Islet of Langerhans (tissue), 1 donor: ENCODE results near the gene ACOX3.
"Not testable (repeated sequence)": the region's sequence is repeated elsewhere in the genome, so short reads cannot be mapped to it uniquely, and the experiment has no call there.

Experiments used
- FAIRE-seq: peaks from one replicate; lab custom pipeline; 2011; peaks lifted over from hg19 to GRCh38; lab: Jason Lieb, UNC

The ACOX3 gene

GRCh38 chr4:8386731-8387130 lies 53.8 kb downstream of the ACOX3 start:
- no peak for FAIRE-seq

DNA sequence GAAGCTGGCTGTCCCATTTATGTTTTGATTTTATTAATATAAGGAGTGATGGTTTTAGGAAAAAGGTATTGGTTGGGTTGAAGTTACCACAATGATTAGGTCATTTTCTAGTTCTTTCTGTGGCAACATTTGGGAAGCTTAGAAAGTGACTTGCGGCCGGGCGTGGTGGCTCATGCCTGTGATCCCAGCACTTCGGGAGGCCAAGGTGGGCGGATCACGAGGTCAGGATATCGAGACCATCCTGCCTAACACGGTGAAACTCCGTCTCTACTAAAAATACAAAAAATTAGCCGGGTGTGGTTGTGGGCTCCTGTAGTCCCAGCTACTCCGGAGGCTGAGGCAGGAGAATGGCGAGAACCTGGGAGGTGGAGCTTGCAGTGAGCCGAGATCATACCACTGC lies 54.4 kb downstream of the ACOX3 start:
- not testable (repeated sequence) for FAIRE-seq

DNA sequence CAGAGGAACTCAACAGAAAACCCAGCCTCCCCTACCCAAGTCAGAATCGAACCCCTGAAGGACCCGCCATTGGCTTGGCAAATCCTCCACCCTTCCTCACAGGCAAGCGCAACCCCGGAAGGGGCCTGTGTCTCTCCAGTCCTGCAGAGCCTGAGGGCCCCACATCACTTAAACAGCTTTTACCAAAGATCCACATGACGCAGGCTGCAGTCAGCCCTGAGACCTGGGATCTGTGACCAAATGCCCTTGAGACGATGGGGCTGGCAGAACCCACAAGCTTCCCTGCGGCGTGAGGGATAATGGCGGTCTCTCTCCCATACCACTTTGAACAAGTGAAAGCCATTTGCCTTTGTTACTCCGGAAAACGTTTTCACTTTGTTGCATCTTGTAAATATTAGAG lies 54.9 kb downstream of the ACOX3 start:
- no peak for FAIRE-seq

GRCh38 chr4:8385106-8385505 lies 55.4 kb downstream of the ACOX3 start:
- FAIRE-seq, result no peak

GRCh38 chr4:8384397-8385060 lies 56.0 kb downstream of the ACOX3 start:
- FAIRE-seq, result no peak

DNA sequence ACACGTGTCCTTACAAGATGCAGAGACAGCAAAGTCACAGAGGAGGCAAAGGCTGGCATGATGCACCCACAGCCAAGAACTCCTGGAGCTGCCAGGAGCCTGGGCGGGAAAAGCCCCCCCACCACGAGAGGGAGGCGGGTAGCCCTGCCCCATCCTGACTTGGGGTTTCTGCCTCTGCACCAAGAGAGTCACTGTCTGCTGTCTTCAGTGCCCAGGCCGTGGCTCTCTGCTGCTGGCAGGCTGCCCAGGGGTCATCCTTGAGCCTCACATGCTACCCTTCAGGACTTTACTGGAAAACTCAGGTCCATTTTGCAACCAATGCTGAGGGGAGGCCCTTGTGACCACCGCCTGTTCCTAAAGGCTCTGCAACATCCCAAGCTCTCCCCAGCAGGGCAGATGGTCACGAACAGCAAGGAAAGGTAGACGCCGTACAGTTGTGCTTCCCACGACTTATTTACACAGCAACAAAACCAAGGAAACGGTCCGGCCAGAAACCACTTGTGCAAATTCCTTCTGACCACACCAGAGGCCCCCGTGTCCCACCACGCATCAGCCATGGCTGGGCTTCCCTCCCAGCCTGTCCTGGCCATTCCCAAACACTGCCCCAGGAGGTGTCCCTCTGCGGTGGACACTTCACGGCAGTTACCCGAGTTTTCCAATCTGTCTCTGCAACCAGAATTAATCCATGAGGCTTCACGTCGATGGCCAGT lies 56.9 kb downstream of the ACOX3 start:
- no peak for FAIRE-seq

GRCh38 chr4:8383016-8383415 lies 57.5 kb downstream of the ACOX3 start:
- FAIRE-seq, result no peak

DNA sequence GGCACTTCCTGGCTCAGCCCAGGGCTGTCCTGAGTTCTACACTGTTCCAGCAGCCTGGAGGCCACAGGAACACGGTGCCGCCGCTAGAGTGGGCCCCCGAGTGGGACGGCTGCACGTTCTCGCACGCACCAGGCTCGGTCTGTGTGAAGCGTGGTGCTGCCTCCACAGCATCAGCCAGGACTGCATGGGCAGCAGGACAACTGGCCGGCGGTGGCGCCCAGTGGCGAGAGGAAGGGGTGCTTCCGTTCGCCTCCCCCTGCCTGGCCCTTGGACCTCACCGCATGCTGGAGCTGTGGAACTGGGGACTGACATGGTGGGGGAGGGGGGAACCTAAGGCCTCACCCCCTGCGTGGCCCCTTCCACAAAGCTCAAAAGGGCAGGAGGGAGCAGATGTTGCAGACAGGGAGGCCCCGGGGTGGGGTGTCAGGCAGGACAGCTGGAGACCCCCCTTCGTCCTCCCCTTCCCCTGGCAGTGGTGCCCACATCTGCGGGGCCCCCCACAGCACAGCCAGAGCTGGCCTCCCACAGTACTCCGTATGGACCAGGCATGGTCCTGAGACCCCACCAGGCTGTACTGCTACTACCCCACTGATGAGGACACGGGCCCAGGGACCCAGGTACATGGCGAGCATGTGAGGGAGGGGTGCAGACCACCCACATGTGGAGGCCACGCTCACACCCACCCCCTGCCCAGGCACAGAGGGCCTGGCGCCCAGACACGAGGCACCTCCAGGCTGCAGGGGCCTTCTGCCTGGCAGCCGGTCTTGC lies 58.5 kb downstream of the ACOX3 start:
- no peak for FAIRE-seq

DNA sequence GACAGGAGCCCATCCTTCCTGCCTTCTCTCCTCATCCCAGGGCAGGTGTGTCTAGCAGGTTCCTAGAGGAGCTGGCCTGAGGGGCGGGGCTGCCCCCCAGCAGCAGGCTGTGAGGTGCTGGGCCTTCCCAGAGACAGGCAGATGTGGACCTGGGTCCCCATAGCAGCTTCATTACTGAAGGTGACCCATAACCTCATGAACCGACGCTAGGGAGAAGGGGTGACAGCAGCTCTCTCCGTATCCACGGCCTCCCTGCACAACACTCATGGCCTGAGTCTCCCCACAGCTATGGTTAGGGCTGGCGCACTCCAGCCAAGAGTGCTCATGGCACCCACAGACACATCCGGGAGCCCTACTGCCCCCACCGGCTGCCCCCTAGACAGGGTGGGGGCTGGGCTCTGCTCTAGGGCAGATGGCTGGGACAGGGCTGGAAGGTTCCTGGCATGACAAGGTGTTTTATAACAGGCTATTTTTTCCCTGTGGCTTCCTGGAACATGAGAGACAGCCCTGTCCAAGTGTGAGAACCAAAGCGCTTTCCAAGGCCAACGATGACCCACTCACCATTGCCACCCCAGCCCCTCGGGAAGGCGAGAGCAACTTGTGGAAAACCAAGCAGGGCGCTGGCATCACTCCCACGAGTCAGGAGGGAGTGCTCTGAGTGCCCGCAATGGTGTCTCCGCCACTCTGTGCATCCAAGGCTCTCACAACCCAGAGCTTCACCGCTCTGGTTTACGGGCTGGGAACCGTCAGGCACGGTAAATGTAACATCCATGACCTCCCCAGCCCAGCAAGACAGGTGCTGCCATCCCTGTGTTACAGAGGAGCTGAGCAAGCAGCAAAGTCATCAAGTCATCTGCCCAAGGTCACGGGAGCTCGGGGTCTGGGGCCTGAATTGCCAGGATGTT lies 59.8 kb downstream of the ACOX3 start:
- no peak for FAIRE-seq

DNA sequence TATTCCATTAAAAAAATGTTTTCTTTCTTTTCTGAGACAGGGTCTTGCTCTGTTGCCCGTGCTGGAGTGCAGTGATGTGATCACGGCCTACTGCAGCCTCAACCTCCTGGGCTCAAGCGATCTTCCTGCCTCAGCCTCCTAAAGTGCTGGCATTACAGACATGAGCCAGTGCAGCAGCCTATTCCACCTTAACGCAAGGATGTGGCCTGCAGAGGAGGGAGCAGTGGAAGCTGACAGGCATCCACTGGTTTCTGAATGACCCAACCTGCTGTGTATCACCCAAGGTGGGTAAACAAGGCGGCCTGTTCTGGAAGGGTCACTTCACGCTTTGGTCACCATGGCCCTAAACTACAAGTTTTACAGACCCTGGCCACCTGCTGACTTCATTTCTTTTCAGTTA lies 60.8 kb downstream of the ACOX3 start:
- no peak for FAIRE-seq

DNA sequence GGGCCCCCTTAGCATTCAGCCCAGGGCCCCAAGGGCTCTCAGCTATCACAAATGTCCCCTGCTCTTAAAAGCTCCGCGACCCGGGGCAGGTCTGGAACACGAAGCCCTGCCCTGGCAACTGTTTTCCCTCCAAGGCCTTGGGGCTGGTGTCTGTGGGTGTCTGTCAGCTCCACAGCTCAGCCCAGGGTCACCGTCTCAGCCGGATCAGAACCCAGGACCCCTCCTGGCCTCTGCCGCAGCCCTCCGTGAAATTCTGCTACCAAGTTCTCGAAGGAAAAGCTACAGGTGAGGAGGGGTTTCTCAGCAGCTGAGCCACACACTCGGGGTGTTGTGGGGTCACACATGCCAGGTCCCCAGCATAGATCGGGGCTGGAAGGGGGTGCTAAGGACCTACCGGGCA lies 61.2 kb downstream of the ACOX3 start:
- no peak for FAIRE-seq

DNA sequence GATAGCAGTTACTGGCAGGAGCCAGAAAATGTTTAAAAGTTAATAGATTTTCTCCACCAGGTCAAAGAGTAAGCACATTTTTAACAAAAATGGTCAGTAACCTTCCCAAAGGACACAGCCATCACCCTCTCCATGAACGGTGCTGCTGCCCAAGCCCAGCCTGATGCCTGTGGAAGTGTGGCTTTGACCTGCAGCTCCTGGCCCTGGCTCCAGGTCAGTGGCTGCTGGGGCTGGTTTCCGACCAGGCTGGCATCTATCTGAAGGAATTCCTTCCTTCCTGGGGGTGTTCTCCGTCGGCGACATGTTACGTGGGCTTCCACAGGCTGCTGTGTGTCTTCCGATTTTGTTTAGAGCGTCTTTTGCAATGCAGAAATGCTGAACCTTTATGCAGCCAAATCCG lies 61.7 kb downstream of the ACOX3 start:
- FAIRE-seq, result no peak

GRCh38 chr4:8378101-8378724 lies 62.3 kb downstream of the ACOX3 start:
- no peak for FAIRE-seq

DNA sequence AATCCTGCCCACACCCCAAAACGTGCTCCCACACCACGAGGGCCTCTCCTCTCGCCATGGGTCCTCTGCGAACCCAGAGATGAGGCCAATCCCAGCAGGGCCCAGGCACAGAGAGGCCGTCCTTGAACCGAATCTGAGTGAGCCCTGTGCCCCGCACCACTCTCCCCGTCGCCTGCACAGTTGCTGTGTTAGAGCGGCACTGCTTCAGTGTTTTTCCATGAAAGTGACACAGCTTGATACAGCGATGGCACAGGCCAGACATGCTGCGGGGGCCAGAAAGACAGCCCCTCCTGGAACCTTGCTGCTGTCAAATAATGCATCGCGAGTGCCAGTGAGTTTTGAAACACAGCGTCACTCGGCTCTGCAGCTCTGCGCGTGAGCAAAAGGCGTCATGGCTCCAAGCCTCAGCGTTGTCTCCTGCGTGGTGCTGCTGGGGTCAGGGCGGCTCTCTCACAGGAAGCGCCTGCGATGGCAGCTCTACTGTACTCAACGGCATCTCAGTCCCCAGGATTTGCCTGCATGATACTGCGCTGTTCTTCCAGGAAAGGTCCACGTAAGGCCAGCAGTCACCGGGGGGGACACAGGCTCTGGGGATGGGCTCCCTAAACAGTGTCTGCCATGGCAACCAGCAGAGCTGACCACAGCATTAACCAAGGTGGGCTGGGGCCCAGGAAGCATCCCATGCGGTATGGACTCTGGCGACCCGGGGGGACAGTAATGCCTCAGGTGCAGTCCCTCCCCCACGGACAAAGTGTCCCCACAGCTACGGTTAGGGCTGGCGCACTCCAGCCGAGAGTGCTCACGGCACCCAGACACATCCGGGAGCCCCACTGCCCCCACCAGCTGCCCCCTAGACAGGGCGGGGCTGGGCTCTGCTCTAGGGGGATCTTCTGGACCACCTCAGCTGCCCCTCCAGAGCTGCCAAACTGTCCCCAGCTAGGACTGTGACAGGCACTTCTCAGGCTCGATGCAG lies 63.1 kb downstream of the ACOX3 start:
- FAIRE-seq, result no peak

DNA sequence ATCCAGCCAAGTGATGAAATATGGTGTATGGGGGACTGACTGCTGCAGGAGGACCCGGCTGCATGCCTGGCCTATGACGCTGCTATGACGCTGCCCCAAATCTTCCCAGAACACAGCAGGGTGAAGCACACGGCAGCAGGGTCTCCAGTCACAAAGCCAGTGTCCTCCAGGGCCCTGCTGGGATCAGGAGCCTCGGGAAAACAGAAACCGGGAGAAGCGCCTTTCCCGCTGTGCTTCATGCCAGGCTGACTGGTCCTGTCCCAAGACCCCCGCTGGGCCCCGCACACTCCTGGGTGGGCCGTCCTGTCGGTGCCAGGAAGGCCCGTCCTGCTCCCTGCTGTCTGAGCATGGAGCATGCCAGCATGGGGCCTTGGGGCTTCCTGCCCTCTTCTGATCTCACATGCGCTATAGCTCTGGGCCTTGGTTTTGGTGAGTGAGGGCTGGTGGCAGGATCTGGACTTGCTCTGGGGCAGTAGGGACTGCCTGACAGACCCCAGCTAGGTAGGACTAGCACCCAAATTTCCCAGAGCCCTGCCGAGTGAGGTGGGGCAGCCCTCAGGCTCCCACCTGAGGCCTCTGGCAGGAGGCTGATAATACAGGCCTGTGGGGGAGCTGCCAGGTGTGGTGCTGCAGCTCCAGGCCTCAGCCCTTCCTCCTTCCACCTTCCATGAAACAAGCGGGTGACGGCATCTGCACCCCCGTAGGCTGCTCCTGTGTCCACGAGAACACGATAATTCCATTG lies 64.0 kb downstream of the ACOX3 start:
- FAIRE-seq, result no peak

- FAIRE-seq, result no peak
These were observed 65.5 kb downstream of the ACOX3 start for GRCh38 chr4:8374851-8375649.

DNA sequence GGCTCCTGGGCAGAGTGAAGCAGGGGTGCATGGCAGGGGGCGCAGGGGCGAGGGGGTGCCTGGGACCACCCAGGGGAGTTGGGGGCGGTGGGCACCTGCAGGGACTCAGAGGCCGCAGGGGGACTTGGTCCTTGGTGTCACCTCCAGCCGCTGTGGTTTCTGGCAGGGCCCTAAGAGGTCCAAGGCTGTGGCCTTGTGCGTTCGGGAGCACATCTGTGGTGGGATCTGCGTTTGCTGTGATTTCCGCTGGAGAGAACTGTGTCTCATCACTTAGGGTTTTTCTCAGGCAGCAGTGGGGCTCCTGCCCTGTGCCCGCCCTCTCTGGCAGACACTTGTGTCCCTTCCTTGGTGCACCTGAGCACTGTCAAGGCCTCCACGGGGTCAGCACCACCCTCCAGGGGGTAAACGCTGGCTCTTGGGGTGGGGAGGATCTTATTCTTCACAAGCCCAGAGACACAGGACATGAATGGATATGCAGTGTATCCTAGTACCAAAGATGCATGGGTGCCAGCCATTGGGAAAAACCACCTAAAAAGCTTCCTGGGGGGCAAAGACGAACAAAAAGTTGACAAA lies 66.5 kb downstream of the ACOX3 start:
- no peak for FAIRE-seq

GRCh38 chr4:8373270-8373972 lies 67.1 kb downstream of the ACOX3 start:
- no peak for FAIRE-seq
